Right ventricle myocardium inferior (tissue), 1 donor: ENCODE data around the gene FNDC11. TPM values are rescaled to one million over a fixed set of nuclear protein-coding genes. Genes with fewer than 3 reads are reported as not detected.
"Not testable (repeated sequence)": the region's sequence is repeated elsewhere in the genome, so short reads cannot be mapped to it uniquely, and the experiment has no call there.

Source experiments
- ATAC-seq: fragments of 200-7000 bp; cut with Tn5 transposase; one replicate; pipeline ENCODE4 v1.9.1; 2020; ENCODE audit warnings: mild to moderate bottlenecking, moderate library complexity
- DNase-seq: peaks from one replicate; pipeline ENCODE4 v3.0.0; 2021; ENCODE audit errors: missing footprints
- intact Hi-C: fragments of 100-400 bp; cut with DNase I; formaldehyde crosslinking; loops from one replicate; pipeline ENCODE4 v1.11.0; 2022
- total RNA-seq: library from RNA; stranded (reverse); fragmentation: NEBNext Ultra II Directional; extraction: Animal tissue kit (Norgen Biotek cat#: 25700); gene quantifications from one replicate; pipeline ENCODE4 v1.2.1, GENCODE V29; 2021
- donor health status: DM: no; HTN: yes; CAD: no; lungs with severe emphysema.

FNDC11 gene
- total RNA-seq, 1 donor from 2014 or later = 0.16 TPM

DNA sequence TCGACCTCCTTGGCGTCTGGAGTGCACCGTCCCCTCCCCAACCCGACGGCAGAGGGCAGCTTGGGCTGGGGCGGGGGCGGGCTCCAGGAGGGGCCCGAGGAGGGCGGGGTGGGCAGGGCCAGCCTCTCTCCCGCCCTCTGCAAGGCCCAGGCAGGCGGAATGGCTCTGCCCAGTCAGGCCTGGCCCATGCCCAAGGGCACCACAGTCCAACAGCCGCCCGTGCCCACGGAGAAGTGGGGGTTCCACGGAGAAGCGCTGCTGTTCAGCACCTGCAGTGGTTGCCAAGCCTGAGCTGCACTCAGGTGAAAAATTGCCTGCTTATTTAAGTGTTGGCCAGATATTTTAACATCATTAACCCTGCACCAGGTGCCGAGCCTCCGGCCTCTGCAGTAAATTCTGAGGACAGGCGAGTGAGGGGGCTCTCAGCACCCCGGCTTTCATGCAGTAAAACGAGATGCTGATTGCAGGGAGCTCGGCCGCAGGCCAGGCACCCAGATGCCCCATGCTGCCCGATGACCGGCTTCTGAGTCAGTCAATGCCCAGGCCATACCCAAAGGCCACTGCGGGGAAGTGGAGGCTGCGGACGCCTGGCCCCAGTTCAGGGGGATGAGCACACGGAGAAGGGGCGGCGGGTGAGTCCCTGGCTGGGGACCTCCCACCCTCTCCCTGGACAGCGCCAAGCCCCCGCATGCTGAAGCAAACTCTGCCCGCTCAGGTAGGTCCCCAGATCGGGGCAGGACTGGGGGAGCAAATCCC, 6.1 kb upstream of the FNDC11 start, which contains the start of gene SRMS:
SRMS (minus strand) TSS at position 25 of the 756 bp plus-strand sequence. CDS start 286 bp downstream, outside the sequence.
- ATAC-seq (no peak), DNase-seq (no peak)
- intact Hi-C loops = no loop called here

DNA sequence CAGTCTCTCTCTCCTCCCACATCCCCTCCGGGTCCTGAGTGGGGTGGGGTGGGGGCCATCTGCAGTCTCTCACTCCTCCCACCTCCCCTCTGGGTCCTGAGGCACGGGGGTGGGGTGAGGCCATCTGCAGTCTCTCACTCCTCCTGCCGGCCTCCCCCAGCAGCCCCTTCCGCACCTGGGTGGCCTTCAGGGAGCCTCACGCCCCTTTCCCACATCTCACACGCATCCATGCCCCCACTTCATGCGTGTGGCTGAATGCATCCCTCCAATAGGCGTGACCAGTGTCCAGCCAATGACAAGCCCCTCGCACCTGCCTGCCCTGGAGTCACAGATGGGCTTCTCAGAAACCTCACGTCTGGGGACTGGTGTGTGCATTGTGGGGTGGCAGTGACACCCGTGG, 5.4 kb upstream of the FNDC11 start:
- ATAC-seq (no peak), DNase-seq (no peak)
- intact Hi-C loops = no loop called here

DNA sequence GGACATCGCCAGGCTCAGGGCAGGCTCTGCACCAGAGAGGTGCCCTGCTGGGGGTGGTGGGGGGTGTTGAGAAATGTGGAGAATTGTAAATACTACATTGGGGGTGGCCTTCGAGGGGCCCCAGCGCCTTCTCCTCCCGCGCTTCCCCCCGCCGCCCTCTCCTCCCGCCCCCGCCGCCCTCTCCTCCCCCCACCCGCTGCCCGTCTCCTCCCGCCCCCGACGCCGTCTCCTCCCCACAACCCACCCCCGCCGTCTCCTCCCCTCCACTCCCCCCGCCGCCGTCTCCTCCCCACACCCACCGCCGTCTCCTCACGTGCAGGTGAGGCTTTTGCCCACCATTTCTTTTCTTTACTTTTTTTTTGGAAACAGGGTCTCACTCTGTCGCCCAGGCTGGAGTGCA, 4.9 kb upstream of the FNDC11 start:
- intact Hi-C loops = no loop called here
- DNase-seq = no peak
- ATAC-seq = no peak

GRCh38 chr20:63549679-63550282, 4.2 kb upstream of the FNDC11 start:
- DNase-seq = no peak
- intact Hi-C loops = no loop called here
- ATAC-seq = no peak

DNA sequence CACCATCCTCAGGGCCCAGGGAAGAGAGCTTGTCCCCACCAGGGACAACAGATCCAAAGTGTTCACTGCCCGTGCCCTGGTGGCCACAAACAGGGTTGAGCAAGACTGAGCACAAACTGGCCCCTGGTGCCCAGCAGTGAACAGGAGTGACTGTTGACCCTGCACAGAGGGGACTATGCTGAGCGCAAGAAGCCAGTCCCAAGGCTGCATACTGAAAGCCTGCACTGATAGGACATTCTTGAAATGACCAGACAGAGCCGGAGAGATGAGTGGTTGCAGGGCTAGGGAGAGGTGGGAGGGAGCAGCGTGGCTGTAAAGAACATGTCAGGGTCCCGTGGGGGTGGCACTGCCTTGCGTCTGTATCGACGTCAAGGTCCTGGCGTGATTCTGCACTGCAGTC, 2.9 kb upstream of the FNDC11 start:
- intact Hi-C loops = no loop called here
- no peak for ATAC-seq
- no peak for DNase-seq

- ATAC-seq (no peak), DNase-seq (no peak)
- intact Hi-C loops = no loop called here
These were observed 1.3 kb upstream of the FNDC11 start for GRCh38 chr20:63552481-63553249.

DNA sequence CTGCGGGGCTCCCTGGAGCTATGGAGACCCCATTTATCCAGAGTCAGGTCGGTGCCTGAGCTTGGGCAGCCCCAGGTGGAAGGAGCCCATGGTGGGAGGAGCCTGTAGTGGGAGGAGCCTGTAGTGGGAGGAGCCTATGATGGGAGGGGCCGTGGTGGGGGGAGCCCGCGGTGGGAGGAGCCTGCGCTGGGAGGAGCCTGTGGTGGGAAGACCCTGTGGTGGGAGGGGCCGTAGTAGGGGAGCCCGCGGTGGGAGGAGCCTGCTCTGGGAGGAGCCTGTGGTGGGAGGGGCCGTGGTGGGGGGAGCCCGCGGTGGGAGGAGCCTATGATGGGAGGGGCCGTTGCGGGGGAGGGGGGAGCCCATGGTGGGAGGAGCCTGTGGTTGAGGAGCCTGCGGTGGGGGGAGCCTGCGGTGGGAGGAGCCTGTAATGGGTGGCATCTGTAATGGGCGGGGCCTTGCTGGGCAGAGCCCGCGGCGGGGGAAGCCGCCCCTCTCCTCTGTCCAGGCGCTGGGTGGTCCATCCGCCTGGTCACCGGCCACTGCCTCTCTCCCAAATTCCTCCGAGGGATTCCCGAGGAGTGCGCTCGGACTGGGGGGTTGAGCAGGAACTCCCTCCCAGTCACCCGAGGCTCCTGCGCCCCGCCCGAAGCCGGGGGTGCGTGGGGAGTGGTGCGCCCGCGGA, 567 bp upstream of the FNDC11 start:
- ATAC-seq (peak; percentile 84), DNase-seq (peak; percentile 89)
- intact Hi-C loops = no loop called here

DNA sequence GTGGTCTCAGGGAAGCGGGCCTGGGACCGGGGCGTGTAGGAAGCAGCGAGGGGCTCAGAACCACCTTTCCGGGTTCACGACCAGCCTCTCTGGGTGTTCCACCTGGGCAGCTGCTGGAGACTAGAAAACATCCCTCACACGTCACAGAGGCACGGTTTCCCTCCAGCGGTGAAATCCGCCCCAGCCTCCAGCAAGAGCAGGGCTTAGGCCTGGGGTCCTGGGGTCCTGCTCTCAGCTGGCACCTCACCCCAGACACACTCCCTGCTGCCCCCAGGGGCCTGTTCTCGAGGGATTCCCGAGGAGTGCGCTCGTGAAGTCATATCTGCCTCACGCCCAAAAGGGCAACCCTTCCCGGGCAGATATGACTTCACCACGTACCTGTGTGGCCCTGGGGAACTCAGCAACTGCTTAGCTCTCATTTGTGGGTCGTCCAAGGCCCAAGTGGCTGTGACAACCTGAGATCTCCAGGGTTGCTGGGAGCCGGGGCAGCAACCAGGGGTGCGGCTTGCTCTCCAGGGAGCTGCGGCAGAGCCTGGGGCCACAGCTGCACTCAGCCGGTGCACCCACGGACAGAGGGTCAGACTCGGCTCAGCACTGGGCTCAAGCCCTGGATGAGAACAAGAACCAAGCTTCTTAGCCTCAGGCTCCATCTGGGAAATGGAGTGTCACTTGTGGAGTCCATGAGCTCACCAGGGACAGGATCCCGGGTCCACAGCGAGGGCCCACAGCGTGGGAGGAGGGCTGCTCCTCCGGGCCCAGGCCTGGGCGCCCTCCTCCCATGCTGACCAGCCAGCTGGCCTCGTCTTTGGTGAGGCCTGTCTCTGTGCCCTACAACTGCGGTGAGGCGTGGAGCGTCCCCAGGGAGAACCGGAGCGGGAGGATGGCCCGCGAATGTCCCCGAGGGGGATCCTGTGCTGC, 661 bp downstream of the FNDC11 start:
- intact Hi-C loops = no loop called here
- DNase-seq (no peak), ATAC-seq (no peak)

- ATAC-seq (no peak), DNase-seq (no peak)
- intact Hi-C loops = no loop called here
These were observed 1.9 kb downstream of the FNDC11 start for GRCh38 chr20:63555661-63556381.

- DNase-seq (no peak), ATAC-seq (no peak)
- intact Hi-C loops = no loop called here
These were observed 3.0 kb downstream of the FNDC11 start for GRCh38 chr20:63556873-63557478.

GRCh38 chr20:63557481-63557891, 3.5 kb downstream of the FNDC11 start:
- intact Hi-C loops = no loop called here
- ATAC-seq (no peak), DNase-seq (no peak)

DNA sequence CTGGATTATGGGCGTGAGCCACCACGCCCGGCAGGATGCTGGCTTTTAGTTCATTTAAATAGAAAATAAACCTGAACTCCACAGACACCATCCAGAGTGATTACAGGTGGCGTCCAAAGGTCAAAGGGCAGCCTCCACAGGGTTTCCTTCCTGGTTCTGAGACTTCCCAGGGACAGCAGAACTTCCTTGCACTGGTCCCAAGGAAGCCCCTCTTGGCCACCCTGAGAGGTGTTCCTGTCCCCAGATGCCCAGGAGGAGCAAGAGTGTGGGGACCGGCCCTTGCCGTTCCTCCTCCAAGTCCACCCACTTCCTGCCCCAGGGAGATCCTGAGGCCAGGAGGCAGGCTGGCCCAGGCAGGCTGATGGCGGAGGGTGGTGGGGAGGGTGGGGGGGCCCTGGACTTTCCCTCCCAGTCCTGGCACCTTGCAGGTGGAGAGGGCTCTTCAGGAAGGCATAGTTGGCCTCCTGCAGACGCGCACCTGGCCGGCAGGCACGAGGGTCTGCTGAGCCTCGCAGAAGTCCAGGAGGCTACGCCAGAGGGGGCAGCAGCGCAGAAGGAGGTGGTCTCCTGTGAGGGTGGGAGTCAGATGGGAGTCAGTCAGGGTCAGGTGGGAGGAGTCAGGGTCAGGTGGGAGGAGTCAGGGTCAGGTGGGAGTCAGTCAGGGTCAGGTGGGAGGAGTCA, 5.0 kb downstream of the FNDC11 start:
- no peak for ATAC-seq
- DNase-seq = no peak
- intact Hi-C loops = no loop called here

- ATAC-seq, DNase-seq, intact Hi-C loops: not testable (repeated sequence)
These were observed 5.8 kb downstream of the FNDC11 start for GRCh38 chr20:63559485-63560332.

DNA sequence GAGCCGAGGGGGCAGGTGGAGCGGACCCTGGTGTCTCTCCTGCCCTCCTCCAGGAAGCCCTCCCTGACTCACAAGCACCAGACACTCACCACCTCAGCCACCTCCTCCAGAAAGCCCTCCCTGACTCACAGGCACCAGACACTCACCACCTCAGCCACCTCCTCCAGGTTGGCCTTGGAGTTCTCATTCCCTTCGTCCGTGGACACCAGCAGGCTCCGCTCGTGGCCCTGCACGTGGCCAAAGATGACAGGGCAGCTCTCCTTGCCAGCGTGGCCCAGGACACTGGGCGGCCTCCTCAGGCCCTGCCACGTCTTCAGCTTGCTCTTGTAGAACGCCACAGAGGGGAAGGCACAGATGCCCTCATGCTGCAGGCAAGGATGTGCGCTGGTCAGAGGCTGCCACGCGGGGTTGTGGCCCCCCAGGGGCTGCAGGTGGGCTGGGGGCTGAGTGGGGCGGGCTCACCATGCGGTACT, 6.4 kb downstream of the FNDC11 start:
- intact Hi-C loops = no loop called here
- DNase-seq = no peak
- no peak for ATAC-seq

DNA sequence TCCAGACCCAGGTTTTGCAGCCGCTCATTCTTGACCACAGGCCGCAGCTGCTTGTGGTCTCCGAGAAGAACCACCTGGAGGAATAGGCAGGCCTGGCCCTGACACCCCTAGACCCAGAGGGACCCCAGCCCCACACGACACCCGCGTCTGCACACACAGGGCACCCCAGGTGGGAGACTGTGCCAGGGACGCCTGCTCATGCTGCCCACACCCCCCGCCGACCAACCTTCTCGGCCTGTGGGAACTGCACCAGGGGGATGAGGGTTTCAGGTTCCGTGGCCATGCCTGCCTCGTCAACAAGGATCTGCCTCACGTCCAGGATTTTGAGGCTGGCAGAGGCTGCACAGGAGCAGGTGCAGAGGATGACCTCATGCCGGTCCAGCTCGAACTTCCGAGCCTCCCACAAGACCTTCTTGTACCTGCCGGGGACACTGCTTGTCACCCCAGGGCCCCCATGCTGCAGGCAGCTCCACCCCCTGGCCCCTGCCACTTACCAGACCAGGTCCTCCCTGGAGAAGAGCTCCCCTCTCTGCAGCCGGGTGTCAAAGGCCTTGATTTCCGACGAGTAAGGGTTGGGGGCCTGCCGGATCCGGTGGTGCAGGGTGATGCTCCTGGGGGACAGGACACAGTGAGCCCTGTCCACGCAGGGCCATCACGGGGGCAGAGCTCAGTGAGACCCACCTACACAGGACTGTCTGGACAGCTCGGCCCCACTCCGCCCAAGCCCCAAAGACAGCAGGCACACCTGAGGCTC, 7.1 kb downstream of the FNDC11 start:
- intact Hi-C loops = no loop called here
- no peak for ATAC-seq
- DNase-seq = no peak
